Sigmoid colon (tissue), 4 donors: ENCODE results near the gene PPP6R3.

Experiments
- EP300 ChIP-seq, 4 donors: sonication (generic); formaldehyde crosslinking; IDR thresholded peaks; one replicate each; pipeline ENCODE4 v1.6.1; 2017; ENCODE audit warnings: antibody characterized with exemption in 4 of 4
- POLR2A ChIP-seq, 2 donors: fragments of 450-650 bp; IDR thresholded peaks; one replicate each; pipeline ENCODE4 v1.6.1; 2016; ENCODE audit warnings: antibody characterized with exemption in 2 of 2, mild to moderate bottlenecking in 2 of 2, moderate library complexity in 2 of 2
- POLR2AphosphoS5 ChIP-seq, 4 donors: sonication (generic); formaldehyde crosslinking; IDR thresholded peaks; one replicate each; pipeline ENCODE4 v1.6.1; 2017; ENCODE audit warnings: antibody characterized with exemption in 4 of 4
- TF ChIP-seq, protein P1 (sequence below), 4 experiments: fragments of 450-650 bp in 3 of 4; fragments of 200-600 bp in 1 of 4; IDR thresholded peaks; one replicate each; pipeline ENCODE4 v1.5.1; 2016 to 2019; ENCODE audit warnings: antibody characterized with exemption in 4 of 4, mild to moderate bottlenecking in 3 of 4, moderate library complexity in 2 of 4

DNA sequence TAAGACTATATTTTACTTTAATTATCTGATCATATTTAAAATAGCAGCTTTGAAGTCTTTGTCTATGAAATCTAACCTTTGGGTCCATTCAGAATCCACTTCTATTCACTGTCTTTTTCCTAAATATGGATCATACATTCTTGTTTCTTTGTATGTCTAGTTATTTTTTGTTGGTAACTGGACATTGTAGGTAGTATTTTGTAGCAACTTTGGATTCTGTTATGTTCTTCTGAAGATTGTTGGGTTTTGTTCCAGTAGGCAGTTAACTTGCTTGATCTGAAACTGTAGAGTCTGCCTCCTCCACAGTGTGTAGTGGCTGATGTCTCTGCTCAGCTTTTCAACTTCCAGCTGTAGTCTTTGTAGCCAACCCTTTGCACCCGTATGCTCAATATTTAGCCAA lies 186.3 kb downstream of the PPP6R3 start:
- no peak for TF ChIP-seq POLR2AphosphoS5 (IDR thresholded peaks at IDR 0.05)
- TF ChIP-seq, protein P1, sequence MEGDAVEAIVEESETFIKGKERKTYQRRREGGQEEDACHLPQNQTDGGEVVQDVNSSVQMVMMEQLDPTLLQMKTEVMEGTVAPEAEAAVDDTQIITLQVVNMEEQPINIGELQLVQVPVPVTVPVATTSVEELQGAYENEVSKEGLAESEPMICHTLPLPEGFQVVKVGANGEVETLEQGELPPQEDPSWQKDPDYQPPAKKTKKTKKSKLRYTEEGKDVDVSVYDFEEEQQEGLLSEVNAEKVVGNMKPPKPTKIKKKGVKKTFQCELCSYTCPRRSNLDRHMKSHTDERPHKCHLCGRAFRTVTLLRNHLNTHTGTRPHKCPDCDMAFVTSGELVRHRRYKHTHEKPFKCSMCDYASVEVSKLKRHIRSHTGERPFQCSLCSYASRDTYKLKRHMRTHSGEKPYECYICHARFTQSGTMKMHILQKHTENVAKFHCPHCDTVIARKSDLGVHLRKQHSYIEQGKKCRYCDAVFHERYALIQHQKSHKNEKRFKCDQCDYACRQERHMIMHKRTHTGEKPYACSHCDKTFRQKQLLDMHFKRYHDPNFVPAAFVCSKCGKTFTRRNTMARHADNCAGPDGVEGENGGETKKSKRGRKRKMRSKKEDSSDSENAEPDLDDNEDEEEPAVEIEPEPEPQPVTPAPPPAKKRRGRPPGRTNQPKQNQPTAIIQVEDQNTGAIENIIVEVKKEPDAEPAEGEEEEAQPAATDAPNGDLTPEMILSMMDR (IDR thresholded peaks at IDR 0.05): no peak
- TF ChIP-seq POLR2A (IDR thresholded peaks at IDR 0.05): no peak
- TF ChIP-seq EP300 (IDR thresholded peaks at IDR 0.05): no peak
